IMR-90 (cell line): Measurements from ENCODE around the gene F5.

Source experiments
- CEBPB ChIP-seq: IDR thresholded peaks from 2 replicates; pipeline ENCODE4 v1.6.1; 2012; ENCODE audit warnings: low read depth, low read length, improper control_type of control experiment
- MXI1 ChIP-seq: IDR thresholded peaks from 2 replicates; pipeline ENCODE4 v1.6.1; 2012; ENCODE audit warnings: low read depth, mild to moderate bottlenecking, low read length, moderate library complexity, borderline replicate concordance
- POLR2A ChIP-seq: IDR thresholded peaks from 2 replicates; pipeline ENCODE4 v1.6.1; 2012; ENCODE audit warnings: mild to moderate bottlenecking, low read depth, low read length
- TF ChIP-seq, protein P1 (sequence below): conservative IDR thresholded peaks from 2 replicates; pipeline ENCODE4 v1.5.1; 2012; ENCODE audit warnings: mild to moderate bottlenecking, low read depth, low read length, improper control_type of control experiment

- TF ChIP-seq POLR2A (no peak), CEBPB (peak; percentile 52), MXI1 (no peak)
- TF ChIP-seq, protein P1, sequence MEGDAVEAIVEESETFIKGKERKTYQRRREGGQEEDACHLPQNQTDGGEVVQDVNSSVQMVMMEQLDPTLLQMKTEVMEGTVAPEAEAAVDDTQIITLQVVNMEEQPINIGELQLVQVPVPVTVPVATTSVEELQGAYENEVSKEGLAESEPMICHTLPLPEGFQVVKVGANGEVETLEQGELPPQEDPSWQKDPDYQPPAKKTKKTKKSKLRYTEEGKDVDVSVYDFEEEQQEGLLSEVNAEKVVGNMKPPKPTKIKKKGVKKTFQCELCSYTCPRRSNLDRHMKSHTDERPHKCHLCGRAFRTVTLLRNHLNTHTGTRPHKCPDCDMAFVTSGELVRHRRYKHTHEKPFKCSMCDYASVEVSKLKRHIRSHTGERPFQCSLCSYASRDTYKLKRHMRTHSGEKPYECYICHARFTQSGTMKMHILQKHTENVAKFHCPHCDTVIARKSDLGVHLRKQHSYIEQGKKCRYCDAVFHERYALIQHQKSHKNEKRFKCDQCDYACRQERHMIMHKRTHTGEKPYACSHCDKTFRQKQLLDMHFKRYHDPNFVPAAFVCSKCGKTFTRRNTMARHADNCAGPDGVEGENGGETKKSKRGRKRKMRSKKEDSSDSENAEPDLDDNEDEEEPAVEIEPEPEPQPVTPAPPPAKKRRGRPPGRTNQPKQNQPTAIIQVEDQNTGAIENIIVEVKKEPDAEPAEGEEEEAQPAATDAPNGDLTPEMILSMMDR = no peak
Observed at GRCh38 chr1:169538998-169539871, 47.0 kb downstream of the F5 start.
